ENCODE results near the gene ITGA11.

The ITGA11 gene

GRCh38 chr15:68307131-68307928, 124.6 kb downstream of the ITGA11 start:
- no peak for TF ChIP-seq PATZ1 (CRISPR knock-in tag; IDR thresholded peaks at IDR 0.05; ENCODE audit: borderline replicate concordance)
- no peak for TF ChIP-seq TCF4 (CRISPR knock-in tag; IDR thresholded peaks at IDR 0.05; ENCODE audit: borderline replicate concordance)
- no peak for TF ChIP-seq GLIS3 (CRISPR knock-in tag; IDR thresholded peaks at IDR 0.05)
- TF ChIP-seq ZFP3 (CRISPR knock-in tag; IDR thresholded peaks at IDR 0.05), result no peak
- TF ChIP-seq ISL1 (CRISPR knock-in tag; IDR thresholded peaks at IDR 0.05), result no peak
- no peak for ATAC-seq

GRCh38 chr15:68305420-68305871, 126.5 kb downstream of the ITGA11 start:
- no peak for ATAC-seq
- TF ChIP-seq RARB (CRISPR knock-in tag; IDR thresholded peaks at IDR 0.05) (no peak), ESRRG (CRISPR knock-in tag; IDR thresholded peaks at IDR 0.05) (no peak), OSR1 (CRISPR knock-in tag; IDR thresholded peaks at IDR 0.05) (no peak), ZFP3 (CRISPR knock-in tag; IDR thresholded peaks at IDR 0.05) (no peak), CREB5 (CRISPR knock-in tag; IDR thresholded peaks at IDR 0.05; ENCODE audit: low read depth) (no peak)

GRCh38 chr15:68304589-68305337, 127.2 kb downstream of the ITGA11 start:
- ATAC-seq, result no peak
- TF ChIP-seq CSDC2 (CRISPR knock-in tag; IDR thresholded peaks at IDR 0.05) (no peak), ZFP30 (CRISPR knock-in tag; IDR thresholded peaks at IDR 0.05) (no peak), TCF4 (CRISPR knock-in tag; IDR thresholded peaks at IDR 0.05; ENCODE audit: borderline replicate concordance) (no peak), TSHZ2 (CRISPR knock-in tag; IDR thresholded peaks at IDR 0.05) (no peak), CREB5 (CRISPR knock-in tag; IDR thresholded peaks at IDR 0.05; ENCODE audit: low read depth) (no peak), BACH2 (CRISPR knock-in tag; IDR thresholded peaks at IDR 0.05; ENCODE audit: borderline replicate concordance) (no peak), ZNF70 (CRISPR knock-in tag; IDR thresholded peaks at IDR 0.05) (no peak), PPARA (CRISPR knock-in tag; IDR thresholded peaks at IDR 0.05; ENCODE audit: borderline replicate concordance) (no peak), TOX (CRISPR knock-in tag; IDR thresholded peaks at IDR 0.05; ENCODE audit: borderline replicate concordance) (no peak), SNAI2 (CRISPR knock-in tag; IDR thresholded peaks at IDR 0.05) (no peak), PATZ1 (CRISPR knock-in tag; IDR thresholded peaks at IDR 0.05; ENCODE audit: borderline replicate concordance) (no peak), RARB (CRISPR knock-in tag; IDR thresholded peaks at IDR 0.05) (no peak), GLIS3 (CRISPR knock-in tag; IDR thresholded peaks at IDR 0.05) (no peak)

Measured in SK-N-SH treated with all-trans-retinoic acid at 6 μM for 48 hours (cell line).